ENCODE measurements around the gene GABRR1.
"Not testable (repeated sequence)": the region's sequence is repeated elsewhere in the genome, so short reads cannot be mapped to it uniquely, and the experiment has no call there.

Gene GABRR1

DNA sequence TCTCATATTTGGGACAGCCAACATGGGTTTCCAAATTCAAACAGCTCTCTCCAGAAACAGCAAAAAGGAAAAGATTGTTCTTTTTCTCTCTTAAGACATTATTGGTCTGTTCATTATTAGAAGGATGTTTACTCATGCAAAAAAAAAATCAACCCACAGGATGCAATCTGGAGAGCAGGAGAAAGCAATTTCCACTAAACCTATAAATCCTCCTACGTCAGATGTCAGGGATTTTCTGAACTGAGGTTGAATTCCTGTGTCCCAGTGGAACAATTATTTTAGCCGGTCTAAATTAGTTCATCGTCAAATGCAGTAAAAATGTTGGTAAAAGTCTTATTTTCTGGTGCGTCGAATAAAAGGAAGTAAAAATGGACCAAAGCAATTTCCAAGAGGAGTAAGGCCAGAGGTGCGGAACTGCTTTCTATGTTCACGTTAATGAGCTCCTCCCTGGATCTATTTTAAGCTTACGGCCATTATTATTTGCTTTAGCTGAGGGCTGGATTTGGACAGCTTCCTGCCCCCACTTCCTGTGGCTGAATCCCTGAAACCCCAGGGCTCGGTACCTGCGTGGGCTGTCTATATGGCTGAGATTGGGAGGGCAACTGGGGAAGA lies at the start of gene GABRR1:
Gene GABRR1, minus strand, starts transcription at position 60 of the 612 bp plus-strand sequence. Its CDS starts 36 bp downstream, at position 24.
- no peak for DNase-seq (ENCODE audit: low read depth in 2 of 2)

DNA sequence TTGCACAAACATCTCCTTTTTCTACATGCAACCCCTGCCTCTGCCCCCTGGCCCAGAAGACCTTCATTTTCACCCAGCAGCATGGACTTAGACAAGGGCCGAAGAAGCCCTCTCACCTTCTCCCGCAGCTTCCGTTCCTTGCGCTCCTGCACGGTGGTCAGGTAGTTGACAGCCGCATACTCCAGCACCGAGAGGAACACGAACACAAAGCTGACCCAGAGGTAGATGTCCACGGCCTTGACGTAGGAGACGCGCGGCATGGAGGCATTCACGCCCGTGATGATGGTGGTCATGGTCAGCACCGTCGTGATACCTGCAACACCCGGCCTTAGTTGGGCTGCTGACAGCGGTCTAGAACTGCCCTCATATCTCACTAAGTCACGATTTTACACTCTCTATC lies 47.1 kb upstream of the GABRR1 start:
- no peak for DNase-seq (ENCODE audit: low read depth in 2 of 2)

DNA sequence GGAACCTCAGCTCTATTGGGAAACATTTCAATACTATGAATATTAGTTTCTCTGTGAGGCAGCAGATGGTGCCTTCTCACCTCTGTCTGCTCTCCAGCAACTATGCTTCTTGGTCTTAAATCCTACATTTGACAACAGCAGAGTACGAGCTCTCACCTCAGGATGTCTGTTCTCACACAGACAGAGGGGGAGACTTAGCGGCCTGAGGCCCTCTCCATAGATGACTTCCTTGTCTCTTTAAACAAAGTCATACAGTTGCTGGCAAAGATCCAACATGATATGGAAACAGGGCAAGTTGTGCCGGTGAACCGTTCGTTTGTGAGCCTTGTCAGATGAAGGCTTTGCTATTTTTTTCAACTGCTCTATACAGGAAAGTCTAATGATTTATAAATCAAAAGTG lies 43.7 kb upstream of the GABRR1 start:
- no peak for DNase-seq (ENCODE audit: low read depth in 2 of 2)

DNA sequence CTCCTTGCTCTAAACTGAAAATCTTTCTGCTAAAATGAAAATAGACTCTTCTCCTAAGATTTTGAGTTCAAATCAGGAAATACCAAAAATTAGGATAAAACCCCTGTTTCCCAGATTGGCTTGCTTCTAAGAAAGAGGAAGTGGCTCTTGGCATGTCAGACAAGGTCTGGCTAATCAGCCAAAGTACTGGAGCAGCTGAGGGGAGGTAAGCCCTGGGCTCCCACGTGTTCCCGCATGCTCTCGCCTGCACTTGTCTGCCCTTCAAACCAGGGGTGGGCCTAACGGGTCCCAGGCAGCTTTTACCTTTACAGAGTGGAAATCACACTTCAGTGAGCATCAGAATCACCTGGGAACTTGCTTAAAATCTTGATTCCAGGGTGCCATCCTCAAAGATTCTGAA lies 43.2 kb upstream of the GABRR1 start:
- no peak for DNase-seq (ENCODE audit: low read depth in 2 of 2)

DNA sequence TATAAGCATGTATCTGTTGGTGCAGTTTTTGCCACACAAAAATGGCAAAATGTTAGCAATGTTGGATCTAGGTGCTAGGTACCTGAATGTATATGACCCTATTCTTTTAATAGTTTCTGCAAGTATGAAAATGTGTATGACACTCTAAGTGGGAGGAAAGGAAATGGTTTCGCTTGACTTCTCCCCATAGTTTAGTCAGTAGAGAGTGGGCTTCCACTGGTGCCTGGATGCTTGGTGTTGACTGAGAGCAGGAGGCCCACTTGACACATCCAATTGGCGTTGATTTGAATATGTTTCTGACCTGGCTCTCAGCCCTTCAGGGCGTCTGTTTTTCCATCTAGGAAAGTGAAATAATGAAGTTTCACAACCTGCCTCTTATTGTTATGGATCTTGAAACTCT lies 41.8 kb upstream of the GABRR1 start:
- no peak for DNase-seq (ENCODE audit: low read depth in 2 of 2)

DNA sequence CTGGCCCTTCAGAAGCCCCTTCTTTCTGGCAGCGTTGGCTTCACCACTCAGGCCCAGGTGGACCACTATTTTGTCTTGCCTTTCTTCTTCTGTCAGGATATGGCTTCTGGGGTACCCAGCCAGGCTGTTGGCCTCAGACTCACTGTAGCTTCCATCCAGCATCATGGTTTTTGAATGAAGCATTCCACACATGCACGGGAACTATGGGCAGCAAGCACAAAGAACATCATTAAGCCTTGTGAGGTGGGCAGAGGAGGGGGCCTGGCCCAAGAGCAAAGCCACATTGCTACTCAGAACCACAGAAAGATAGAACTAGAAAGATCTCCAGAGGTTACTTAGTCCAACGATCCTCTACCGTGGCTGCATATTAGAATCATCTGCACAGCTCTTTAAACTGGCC lies 40.6 kb upstream of the GABRR1 start:
- no peak for DNase-seq (ENCODE audit: low read depth in 2 of 2)

DNA sequence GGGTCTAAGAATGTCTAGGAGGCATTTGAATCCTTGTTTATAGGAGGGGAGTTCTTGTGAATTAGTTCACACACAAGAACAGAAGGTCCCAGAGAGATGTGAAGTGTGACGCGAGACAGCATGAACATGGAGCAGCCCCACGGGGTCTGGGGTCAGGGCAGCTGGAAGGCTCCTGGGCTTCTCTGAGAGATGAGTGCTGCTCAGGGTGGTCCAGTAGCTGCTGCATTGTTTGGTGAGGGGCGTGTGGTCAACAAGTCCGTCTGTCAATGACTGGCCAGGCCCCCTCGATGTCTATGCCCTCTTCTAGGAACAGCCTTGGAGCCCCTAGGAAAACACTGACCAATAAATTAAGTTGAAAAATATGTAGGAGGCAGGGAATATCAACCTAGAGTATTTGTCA lies 40.2 kb upstream of the GABRR1 start:
- no peak for DNase-seq (ENCODE audit: low read depth in 2 of 2)

DNA sequence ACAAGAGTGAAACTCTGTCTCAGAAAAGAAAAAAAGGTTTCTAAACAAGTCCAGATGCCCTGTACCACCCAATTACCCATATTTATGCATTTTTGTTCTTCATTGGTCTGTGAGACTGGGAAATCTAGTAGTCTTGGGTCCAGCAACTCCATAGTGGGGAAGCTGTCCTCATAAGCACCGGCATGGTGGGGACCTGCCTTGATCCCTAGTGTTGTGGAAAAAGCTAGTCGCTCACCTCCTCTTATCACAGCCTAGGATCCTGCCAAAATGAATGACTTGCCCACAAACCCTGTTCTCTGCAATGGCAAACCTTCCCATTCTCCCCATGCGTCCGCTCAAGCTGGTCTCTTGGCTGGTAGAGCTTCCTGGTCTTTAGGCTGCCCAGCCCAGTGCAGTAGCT lies 38.3 kb upstream of the GABRR1 start:
- DNase-seq (ENCODE audit: low read depth in 2 of 2): no peak

DNA sequence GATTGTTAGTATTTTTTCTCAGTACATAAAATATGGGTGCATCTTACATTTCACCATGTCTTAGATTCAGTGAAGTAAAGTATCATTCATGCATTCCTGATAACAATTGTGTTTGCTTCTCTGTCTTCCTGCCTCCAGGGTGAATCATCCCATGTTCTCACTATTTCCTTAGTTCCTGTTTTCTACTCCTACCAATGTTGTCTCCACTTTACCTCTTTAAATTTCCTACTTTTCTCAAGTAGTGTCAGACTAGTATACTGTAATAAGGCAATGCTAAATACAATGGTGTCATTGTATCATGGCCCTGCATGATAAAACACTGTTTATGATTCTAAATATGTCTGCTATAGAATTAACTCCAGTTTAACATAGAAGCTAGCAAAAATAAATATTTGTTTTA lies 37.4 kb upstream of the GABRR1 start:
- DNase-seq (ENCODE audit: low read depth in 2 of 2): no peak

DNA sequence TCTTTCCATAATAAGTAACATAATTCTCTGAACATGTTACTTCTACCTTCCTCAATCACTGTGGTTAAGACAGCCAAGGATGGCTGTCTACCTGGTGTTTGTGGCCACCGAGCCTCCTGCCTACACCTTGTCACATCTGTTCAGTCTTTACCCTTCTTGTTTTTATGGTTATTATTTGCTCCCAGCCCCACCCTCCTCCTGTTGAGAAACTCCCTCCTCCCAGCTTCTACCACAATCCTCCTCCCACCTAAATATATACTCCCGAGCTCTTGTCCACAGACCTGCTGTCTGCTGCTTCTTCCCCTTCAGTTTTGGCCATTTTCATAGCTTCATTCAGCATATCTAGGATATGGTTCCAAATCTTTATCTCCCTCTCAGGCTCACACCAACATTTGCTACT lies 35.7 kb upstream of the GABRR1 start:
- no peak for DNase-seq (ENCODE audit: low read depth in 2 of 2)

DNA sequence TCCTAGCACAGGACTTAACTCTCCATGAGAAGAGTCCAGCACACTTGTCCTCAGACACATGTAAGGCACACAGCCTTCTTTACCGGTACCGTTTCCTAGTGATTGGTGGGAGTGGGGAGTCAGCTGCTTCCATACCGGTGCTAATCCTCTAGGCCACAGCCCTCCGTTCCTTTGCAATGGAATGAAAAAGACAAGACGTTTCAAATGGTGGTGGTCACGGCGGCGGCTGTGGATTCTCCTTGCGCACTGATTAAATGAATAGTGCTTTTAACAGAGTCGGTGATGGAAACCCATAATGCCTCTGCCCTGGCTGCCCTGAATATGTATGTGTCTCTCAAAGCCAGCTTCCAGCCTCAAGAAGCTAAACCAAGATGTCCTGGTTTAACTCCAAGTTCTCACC lies 34.8 kb upstream of the GABRR1 start:
- no peak for DNase-seq (ENCODE audit: low read depth in 2 of 2)

DNA sequence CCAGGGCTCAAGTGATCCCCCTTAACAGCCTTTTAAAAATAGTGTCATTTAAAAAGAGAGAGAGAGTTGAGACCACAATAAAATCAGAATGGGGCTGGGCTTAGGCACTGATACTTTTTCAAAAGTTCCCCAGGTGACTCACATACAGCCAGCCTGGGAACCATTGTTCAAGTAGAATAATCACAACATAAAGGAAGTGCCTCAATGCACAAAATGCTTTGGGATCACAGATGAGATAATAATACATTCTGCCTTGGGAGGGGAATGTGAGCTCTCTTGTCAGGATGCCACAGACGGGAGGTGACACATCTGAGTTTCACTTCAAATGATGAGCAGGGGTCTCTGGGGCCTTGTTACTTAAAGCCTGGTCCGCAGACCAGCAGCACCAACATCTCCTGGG lies 34.0 kb upstream of the GABRR1 start:
- no peak for DNase-seq (ENCODE audit: low read depth in 2 of 2)

DNA sequence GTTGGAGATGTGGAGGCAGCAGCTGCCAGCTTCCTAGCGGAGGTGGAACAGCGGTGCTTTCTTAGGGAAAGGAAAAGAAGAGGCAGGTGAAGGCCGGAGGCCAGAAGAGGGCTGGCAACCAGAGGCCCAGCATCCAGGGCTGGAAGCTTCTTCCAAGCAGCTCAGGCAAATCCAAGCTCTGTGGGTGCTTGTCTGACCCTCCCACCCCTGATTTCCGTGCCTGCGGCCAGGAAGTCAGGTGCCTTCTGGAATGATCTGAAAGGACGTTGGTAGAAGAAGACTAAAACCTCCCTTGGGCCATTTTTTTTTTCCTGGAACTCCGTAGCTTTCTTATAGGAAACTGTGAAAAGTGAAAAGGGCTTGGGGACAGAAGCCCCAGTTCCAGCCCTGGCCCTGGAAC lies 33.1 kb upstream of the GABRR1 start:
- DNase-seq (ENCODE audit: low read depth in 2 of 2): no peak

DNA sequence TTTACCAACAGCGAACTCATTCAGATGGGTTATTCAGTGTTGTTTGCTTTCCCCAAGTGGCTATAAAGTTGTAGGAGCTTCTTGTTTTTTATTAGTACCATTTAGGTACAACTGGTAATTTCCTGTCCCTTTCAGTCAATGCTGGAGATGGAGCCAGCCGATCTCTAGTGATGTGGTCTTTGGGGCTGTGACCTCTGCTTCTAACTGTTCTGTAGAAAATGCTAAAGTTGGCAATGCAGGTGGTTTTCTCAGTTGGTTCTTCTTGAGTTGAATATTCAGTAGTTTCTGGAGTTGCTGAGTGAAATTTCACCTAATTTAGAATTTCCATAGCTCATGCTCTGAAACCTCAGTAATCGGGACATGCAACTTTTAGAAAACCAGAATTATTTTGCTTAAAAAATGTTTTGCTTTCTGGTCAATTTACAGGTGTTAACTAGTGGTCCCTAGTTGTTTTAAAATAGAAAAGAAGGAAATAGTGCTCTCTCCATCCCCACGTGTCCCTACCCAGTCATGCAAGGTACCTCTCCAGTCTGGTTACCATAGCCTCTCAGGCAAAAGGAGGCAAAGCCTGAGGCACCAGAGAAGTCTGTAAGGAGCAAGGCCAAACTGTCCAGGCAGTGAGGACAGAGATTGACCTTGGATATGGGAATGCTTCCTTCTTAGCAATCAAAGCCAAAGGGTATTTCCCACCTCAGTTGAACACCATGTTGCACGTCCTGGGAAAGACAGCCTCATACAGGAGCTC lies 27.3 kb upstream of the GABRR1 start:
- DNase-seq (ENCODE audit: low read depth in 2 of 2): no peak

DNA sequence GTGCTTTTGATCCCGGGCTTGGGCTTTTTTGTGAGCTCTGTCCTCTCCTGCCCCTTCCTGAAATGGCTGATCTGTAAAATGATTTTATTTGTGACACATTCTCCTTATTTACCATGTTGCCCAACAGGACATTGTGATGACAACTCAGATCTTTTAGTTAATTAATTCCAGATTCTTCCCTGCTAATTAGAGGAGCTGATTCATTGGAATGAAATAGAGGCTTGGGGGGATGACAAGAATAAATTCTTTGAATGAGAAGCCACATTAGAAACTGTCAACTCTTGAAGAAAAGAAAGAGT lies 26.1 kb upstream of the GABRR1 start:
- no peak for DNase-seq (ENCODE audit: low read depth in 2 of 2)

DNA sequence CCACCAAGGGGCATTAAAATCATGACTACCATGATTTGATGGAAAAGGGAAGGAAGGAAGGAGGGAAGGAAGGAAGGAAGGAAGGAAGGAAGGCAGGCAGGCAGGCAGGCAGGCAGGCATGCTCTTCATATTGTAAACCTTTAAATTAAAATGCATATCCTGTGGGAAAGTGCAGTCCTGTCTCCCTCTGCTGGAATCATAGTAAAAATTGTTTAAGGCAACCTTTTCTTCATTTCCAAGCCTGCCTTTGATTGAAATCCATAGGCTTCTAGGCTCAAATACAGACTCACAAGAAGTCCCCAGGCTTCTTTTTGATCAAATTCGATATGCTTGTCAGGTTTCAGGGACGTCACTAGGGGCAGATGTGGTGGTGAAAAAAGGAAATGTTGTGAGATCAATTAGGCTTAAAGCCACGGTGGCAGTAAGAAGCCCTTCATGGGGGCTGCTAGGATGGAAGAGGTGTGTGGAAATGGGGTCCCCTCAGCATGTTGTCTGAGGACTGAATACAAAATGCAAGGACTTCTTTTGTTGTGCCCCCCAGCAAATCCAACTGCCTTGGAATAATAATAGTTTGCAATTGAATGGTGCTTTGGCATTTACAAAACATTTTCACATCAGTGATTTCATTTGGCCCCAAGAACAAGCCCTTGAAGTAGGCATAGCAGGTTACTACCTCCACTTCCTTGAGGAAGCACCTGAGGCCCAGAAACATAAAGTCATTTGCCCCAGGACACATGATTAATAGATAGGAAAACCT lies 25.6 kb upstream of the GABRR1 start:
- no peak for DNase-seq (ENCODE audit: low read depth in 2 of 2)

DNA sequence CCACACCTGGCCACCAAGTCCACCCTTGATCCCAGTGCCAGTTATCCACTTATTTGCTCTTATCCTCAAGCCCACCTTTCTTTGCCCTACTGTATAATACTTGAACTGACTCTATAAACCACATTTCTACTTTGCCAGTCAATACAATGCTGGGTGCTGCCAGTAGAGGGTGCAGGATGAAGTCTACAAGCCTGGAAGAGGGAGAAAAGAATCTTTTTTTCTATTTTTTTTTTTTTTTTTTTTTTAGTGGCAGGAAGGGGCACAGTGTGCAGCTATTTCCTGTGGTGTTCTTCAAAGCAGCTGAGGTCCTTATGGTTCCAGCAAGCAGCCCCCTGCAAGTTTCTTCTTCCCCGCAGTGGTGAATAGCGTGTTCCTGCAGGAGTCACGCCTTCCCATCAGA lies 22.2 kb upstream of the GABRR1 start:
- DNase-seq (ENCODE audit: low read depth in 2 of 2): no peak

DNA sequence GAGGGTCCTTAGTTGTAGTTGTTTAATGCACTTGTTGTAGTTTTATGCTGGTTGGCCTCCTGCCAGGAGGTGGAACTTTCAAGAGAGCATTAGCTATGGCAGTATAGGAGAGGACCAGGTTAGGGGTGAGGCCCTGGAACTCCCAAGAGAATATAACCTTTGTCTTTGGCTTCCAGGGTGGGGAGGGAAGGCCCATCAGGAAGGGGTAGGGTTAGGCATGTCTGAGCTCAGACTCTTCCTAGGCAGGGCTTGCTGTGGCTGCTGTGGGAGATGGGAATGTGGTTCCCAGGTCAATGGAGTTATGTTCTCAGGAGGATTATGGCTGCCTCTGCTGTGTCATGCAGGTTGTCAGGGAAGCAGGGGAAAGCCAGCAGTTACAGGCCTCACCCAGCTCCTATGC lies 20.0 kb upstream of the GABRR1 start:
- DNase-seq (ENCODE audit: low read depth in 2 of 2): no peak

DNA sequence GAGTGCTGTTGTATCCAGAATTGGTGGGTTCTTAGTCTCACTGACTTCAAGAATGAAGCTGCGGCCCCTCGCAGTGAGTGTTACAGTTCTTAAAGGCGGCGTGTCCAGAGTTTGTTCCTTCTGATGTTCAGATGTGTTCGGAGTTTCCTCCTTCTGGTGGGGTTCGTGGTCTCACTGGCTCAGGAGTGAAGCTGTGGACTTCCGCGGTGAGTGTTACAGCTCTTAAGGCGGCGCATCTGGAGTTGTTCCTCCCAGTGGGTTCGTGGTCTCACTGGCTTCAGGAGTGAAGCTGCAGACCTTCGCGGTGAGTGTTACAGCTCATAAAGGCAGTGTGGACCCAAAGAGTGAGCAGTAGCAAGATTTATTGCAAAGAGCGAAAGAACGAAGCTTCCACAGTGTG lies 16.4 kb upstream of the GABRR1 start:
- not testable (repeated sequence) for DNase-seq (ENCODE audit: low read depth in 2 of 2)

DNA sequence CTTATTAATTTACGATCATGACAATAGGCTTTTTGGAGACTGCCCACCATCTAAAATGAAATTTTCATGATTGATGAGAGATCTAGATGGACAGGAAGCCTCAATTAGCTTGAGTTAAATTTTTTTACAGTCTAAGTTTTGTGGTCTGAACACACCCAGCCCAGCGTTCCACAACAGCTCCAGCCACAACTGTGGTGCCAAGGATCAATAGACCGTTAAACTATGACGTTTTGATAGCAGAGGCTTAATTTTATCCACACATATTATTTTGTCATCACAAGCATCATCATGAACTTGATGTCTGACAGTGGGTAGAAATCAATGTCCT lies 5.5 kb upstream of the GABRR1 start:
- no peak for DNase-seq (ENCODE audit: low read depth in 2 of 2)

DNA sequence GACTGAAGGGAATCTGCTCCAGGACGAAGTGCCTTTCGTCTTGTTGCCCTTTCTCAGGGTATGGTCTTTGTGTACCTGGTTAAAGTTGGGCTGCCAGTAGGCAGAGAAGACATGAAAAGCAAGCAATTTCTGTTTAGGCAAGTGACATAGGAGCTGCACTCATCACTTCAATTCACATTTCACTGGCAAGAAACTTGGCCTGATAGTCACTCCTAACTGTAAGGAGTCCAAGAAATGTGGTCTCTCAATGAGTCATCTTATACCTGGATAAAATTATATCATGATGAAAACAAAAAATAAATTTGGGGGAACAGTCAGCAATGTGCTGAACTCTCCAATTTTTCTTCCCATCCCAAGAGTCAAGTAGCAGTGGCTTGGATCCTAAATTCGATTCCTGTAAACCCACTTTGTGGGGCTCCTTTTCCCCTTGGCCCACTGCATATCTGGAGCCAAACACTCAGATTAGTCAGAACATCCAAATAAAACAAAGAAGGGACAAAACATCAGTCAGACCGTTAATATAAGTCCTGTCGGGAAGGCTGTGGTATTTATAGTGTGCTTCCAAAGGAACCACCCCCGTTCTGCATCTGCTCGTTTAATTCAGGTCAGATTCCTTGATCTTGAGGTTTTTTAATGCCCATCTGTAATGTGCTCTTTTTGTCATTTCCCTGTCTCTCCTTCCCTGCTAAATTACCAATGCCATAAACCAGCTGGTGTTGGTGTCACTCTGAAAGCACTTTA lies 5.0 kb upstream of the GABRR1 start:
- DNase-seq (ENCODE audit: low read depth in 2 of 2): no peak

DNA sequence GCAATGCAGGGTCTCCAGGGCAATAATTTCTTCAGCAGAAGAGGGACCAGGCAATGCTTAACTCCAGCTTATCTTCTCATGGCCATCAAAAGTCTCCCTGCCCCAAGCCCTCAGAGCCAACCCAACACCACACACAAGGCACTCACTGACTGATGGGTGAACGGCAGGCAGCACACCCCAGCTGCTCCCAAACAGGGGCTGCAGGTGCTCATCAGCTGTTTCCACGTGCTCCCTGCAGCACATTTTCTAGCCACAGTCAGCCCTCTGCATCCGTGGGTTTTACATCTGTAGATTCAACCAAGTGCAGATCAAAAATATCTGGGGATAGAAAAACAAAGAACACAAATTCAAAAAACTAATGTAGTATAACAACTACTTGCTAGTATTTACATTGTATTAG lies 4.0 kb upstream of the GABRR1 start:
- no peak for DNase-seq (ENCODE audit: low read depth in 2 of 2)

DNA sequence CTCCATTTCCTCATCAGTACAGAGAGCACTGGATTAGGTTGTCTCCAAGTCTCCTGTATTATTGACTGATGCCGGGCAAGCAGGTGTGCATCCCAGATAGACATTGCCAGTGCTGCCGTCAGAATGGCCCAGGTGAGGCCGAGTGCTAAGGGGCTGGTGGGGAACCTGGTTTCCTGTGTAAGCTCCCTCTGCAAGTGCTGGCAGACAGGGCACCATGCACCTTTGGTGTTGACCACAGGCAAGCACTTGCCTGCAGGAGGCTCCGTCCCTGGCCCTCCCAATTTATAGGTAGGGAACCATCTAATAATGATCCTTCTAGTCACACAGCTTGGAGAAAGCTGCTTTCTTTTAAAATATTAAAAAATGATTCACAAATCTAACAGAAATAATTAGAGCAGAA lies 747 bp downstream of the GABRR1 start:
- DNase-seq (ENCODE audit: low read depth in 2 of 2): no peak

Measured in stimulated activated CD8-positive, alpha-beta memory T cell treated with anti-CD3 and anti-CD28 coated beads, Interleukin-15, amount 100 ng/mL, for 4 hours (primary cell).